Measurements from ENCODE around the gene HOXC5. TPM values are rescaled to one million over a fixed set of nuclear protein-coding genes. Genes with fewer than 3 reads are reported as not detected.
A peak's percentile ranks its signal among the peaks of the same experiment; 100 is the strongest.

The HOXC5 gene
- total RNA-seq, 1 donor, result 1.8 TPM

DNA sequence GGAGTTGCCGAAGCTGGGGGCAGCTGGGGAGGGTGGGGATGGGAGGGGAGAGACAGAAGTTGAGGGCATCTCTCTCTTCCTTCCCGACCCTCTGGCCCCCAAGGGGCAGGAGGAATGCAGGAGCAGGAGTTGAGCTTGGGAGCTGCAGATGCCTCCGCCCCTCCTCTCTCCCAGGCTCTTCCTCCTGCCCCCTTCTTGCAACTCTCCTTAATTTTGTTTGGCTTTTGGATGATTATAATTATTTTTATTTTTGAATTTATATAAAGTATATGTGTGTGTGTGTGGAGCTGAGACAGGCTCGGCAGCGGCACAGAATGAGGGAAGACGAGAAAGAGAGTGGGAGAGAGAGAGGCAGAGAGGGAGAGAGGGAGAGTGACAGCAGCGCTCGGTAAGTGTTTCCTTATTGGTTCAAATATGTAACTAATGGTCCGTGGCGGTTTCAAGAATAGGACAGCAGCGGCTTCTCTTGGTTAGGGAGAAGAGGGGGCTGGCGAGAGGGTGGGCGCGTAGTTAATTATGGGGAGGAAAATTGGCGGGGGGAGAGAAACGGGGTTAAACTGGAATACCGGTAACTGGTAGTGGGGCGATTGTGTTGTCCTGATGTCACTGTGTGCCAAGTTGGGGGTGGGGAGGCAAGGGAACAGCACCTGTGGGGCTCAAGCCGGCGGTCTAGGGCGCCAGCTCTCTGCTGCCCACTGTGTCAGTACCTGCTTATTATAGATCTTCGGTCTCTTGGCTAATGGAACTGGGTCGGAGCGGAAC lies 15.6 kb upstream of the HOXC5 start:
- TF ChIP-seq, protein P1, sequence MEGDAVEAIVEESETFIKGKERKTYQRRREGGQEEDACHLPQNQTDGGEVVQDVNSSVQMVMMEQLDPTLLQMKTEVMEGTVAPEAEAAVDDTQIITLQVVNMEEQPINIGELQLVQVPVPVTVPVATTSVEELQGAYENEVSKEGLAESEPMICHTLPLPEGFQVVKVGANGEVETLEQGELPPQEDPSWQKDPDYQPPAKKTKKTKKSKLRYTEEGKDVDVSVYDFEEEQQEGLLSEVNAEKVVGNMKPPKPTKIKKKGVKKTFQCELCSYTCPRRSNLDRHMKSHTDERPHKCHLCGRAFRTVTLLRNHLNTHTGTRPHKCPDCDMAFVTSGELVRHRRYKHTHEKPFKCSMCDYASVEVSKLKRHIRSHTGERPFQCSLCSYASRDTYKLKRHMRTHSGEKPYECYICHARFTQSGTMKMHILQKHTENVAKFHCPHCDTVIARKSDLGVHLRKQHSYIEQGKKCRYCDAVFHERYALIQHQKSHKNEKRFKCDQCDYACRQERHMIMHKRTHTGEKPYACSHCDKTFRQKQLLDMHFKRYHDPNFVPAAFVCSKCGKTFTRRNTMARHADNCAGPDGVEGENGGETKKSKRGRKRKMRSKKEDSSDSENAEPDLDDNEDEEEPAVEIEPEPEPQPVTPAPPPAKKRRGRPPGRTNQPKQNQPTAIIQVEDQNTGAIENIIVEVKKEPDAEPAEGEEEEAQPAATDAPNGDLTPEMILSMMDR (IDR thresholded peaks at IDR 0.05; ENCODE audit: extremely low read depth, low read depth, low read length), result no peak
- Histone ChIP-seq H3K4me1 (ENCODE audit: insufficient read depth, low read length) (peaks cover 59% of the 10 kb centered on the region), H3K27ac (ENCODE audit: low read depth, low read length) (peak overlapping the region; percentile 96), H3K4me3 (ENCODE audit: insufficient read depth, low read length) (peak overlapping the region; percentile 94), H2AFZ (ENCODE audit: low read length) (peak overlapping the region; percentile 57), H4K20me1 (ENCODE audit: insufficient read depth, low read length) (peaks cover 15% of the 10 kb centered on the region), H3K36me3 (ENCODE audit: insufficient read depth, low read length) (no peaks in the 10 kb centered on the region), H3K79me2 (ENCODE audit: insufficient read depth, low read length) (peaks cover 82% of the 10 kb centered on the region), H3K27me3 (ENCODE audit: insufficient read depth, low read length) (no peaks in the 10 kb centered on the region), H3K4me2 (ENCODE audit: insufficient read depth, low read length) (peak overlapping the region; percentile 94), H3K9me3 (ENCODE audit: low read depth, low read length) (no peaks in the 10 kb centered on the region)
- peak; percentile 94 for DNase-seq (ENCODE audit: insufficient read length, low spot score, missing footprints)

DNA sequence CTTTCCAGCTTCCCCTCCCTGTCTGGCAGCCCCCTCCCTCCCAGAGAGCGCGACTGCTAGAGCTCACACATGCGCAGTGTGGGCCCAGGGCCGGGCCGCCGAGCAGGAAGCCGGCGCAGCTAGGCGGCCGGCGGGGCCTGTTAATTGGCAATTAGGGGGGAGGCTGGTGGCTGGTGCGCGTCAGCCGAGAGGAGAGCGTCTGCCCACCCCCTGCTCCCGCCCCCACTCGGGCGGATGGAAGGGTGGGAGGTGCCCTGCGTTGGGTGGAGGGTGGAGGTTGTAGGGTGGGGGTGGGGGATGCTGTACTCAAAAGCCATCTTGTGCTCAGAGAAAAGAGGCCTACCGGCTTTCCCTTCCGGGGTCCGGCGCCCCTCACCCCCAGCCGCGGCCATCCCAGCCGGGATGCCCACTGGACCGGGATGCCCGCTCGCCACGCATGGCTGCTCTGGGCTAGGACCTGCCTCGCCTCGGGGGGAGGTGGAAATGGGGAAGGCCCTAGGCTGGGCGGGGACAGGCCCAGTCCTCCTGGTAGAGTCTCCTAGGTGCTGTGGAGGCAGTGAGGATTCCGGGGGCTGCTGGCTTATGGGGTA lies 14.9 kb upstream of the HOXC5 start:
- DNase-seq (ENCODE audit: insufficient read length, low spot score, missing footprints), result peak; percentile 99
- peak overlapping the region; percentile 70 for H2AFZ ChIP-seq (ENCODE audit: low read length)

DNA sequence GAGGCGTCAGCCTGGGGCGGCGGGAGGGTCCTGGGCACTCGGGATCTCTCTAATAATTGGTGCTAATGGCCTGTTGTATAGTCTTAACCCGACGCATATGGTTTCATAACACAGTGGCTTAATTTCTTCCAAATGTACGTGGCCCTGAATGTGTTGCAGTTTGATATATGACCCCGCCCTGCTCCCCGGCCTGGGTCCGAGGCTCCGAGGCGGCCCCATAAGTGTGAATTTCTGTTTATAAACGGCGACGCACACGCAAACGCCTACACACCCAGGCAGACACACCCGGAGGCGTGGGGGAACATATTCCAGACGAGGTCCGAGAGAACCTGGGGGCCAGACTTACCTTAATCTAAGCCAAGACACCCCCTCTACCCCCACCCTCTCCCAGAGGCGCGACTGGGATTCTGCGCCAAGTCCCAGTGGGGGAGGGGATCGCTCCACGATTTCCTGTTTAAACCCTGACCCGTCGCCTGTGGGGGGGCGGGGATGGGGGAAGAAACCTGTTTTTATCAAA lies 14.3 kb upstream of the HOXC5 start:
- TF ChIP-seq, protein P1 (IDR thresholded peaks at IDR 0.05; ENCODE audit: extremely low read depth, low read depth, low read length), result no peak
- no peak for DNase-seq (ENCODE audit: insufficient read length, low spot score, missing footprints)
- H4K20me1 ChIP-seq (ENCODE audit: insufficient read depth, low read length), result peaks cover 24% of the 10 kb centered on the region
- H2AFZ ChIP-seq (ENCODE audit: low read length), result peak overlapping the region; percentile 70
- H3K36me3 ChIP-seq (ENCODE audit: insufficient read depth, low read length), result no peaks in the 10 kb centered on the region
- peak overlapping the region; percentile 94 for H3K4me3 ChIP-seq (ENCODE audit: insufficient read depth, low read length)
- peak overlapping the region; percentile 94 for H3K4me2 ChIP-seq (ENCODE audit: insufficient read depth, low read length)
- peaks cover 54% of the 10 kb centered on the region for H3K4me1 ChIP-seq (ENCODE audit: insufficient read depth, low read length)
- H3K27ac ChIP-seq (ENCODE audit: low read depth, low read length), result peak overlapping the region; percentile 96
- no peaks in the 10 kb centered on the region for H3K9me3 ChIP-seq (ENCODE audit: low read depth, low read length)
- no peaks in the 10 kb centered on the region for H3K27me3 ChIP-seq (ENCODE audit: insufficient read depth, low read length)
- peaks cover 87% of the 10 kb centered on the region for H3K79me2 ChIP-seq (ENCODE audit: insufficient read depth, low read length)

More for the DNA sequence above, 14.9 kb upstream of the HOXC5 start:
- Histone ChIP-seq H4K20me1 (ENCODE audit: insufficient read depth, low read length) (peaks cover 19% of the 10 kb centered on the region), H3K4me1 (ENCODE audit: insufficient read depth, low read length) (peaks cover 54% of the 10 kb centered on the region), H3K27me3 (ENCODE audit: insufficient read depth, low read length) (no peaks in the 10 kb centered on the region), H3K79me2 (ENCODE audit: insufficient read depth, low read length) (peaks cover 86% of the 10 kb centered on the region), H3K36me3 (ENCODE audit: insufficient read depth, low read length) (no peaks in the 10 kb centered on the region), H3K4me3 (ENCODE audit: insufficient read depth, low read length) (peak overlapping the region; percentile 94), H3K9me3 (ENCODE audit: low read depth, low read length) (no peaks in the 10 kb centered on the region), H3K27ac (ENCODE audit: low read depth, low read length) (peak overlapping the region; percentile 96), H3K4me2 (ENCODE audit: insufficient read depth, low read length) (peak overlapping the region; percentile 94)
- TF ChIP-seq, protein P1 (IDR thresholded peaks at IDR 0.05; ENCODE audit: extremely low read depth, low read depth, low read length), result no peak

Data from osteoblast (primary cell).